DOHH2 (cell line): Measurements from ENCODE around the gene PRADC1.

Experiments used
- H3F3A ChIP-seq: fragments of 200-600 bp; sonication (generic), shearing (Covaris generic); 2 replicates; pipeline ENCODE4 v1.6.0; 2016; ENCODE audit warnings: antibody characterized with exemption, mild to moderate bottlenecking; ENCODE audit not compliant: control insufficient read depth, insufficient read depth
- H3K27ac ChIP-seq: fragments of 200-600 bp; sonication (generic); 2 replicates; pipeline ENCODE4 v1.5.1; 2014; ENCODE audit warnings: low read depth, mild to moderate bottlenecking, low read length, moderate library complexity
- H3K27me3 ChIP-seq: fragments of 200-600 bp; sonication (generic); 2 replicates; pipeline ENCODE4 v1.6.1; 2014; ENCODE audit warnings: mild to moderate bottlenecking, low read length, mixed read lengths; ENCODE audit not compliant: control insufficient read depth
- H3K36me3 ChIP-seq: fragments of 200-600 bp; sonication (generic); 2 replicates; pipeline ENCODE4 v1.6.1; 2014; ENCODE audit warnings: mild to moderate bottlenecking, low read length, moderate library complexity, mixed read lengths; ENCODE audit not compliant: control insufficient read depth
- H3K4me1 ChIP-seq: fragments of 200-600 bp; sonication (generic); 2 replicates; pipeline ENCODE4 v1.6.1; 2014; ENCODE audit warnings: mild to moderate bottlenecking, low read length, mixed read lengths; ENCODE audit not compliant: control insufficient read depth
- H3K4me2 ChIP-seq: fragments of 200-600 bp; sonication (generic); 2 replicates; pipeline ENCODE4 v1.6.0; 2014; ENCODE audit warnings: mild to moderate bottlenecking, low read length, moderate library complexity
- H3K4me3 ChIP-seq: fragments of 200-600 bp; sonication (generic); 2 replicates; pipeline ENCODE4 v1.5.1; 2014; ENCODE audit warnings: mild to moderate bottlenecking, low read length, mixed read lengths
- H3K79me2 ChIP-seq: fragments of 200-600 bp; sonication (generic); 2 replicates; pipeline ENCODE4 v1.6.1; 2014; ENCODE audit warnings: mild to moderate bottlenecking, low read length, mixed read lengths; ENCODE audit not compliant: control insufficient read depth
- H3K9me2 ChIP-seq: fragments of 200-600 bp; sonication (generic); replicated peaks from 2 replicates; pipeline ENCODE4 v1.6.1; 2014; ENCODE audit warnings: mild to moderate bottlenecking, low read length, mixed read lengths; ENCODE audit not compliant: control insufficient read depth
- H3K9me3 ChIP-seq: fragments of 200-600 bp; sonication (generic); 2 replicates; pipeline ENCODE4 v1.6.1; 2014; ENCODE audit warnings: antibody characterized with exemption, low read length, mixed read lengths; ENCODE audit not compliant: control insufficient read depth, insufficient read depth
- H4K20me1 ChIP-seq: fragments of 200-600 bp; sonication (generic); 2 replicates; pipeline ENCODE4 v1.6.0; 2014; ENCODE audit warnings: low read depth, mild to moderate bottlenecking, antibody characterized with exemption, low read length, moderate library complexity; ENCODE audit not compliant: control insufficient read depth, insufficient read depth
- EZH2phosphoT487 ChIP-seq: fragments of 200-600 bp; sonication (generic); IDR thresholded peaks from 2 replicates; pipeline ENCODE4 v1.6.1; 2017; ENCODE audit warnings: borderline replicate concordance, mild to moderate bottlenecking, antibody characterized with exemption, low read length, moderate library complexity, mixed read lengths
- TF ChIP-seq, protein P1 (sequence below): fragments of 200-600 bp; sonication (generic); IDR thresholded peaks from one replicate; pipeline ENCODE4 v1.5.1; 2014; ENCODE audit warnings: antibody characterized with exemption, mild to moderate bottlenecking, low read depth, low read length; ENCODE audit not compliant: poor library complexity, severe bottlenecking

The PRADC1 gene

DNA sequence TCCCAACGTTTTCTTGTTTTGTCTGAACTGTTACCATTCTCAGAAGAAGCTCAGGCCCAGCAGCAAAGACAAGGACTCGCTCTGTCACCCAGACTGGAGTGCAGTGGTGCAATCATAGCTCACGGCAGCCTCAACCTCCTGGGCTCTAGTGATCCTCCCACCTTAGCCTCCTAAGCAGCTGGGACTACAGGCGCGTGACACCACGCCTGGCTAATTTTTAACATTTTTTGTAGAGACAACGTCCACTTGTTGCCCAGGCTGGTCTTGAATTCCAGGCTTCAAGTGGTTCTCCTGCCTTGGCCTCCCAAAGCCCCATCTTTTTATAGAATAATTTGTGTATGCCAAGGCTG, 21.0 kb downstream of the PRADC1 start:
- Histone ChIP-seq H3K79me2 (peaks cover 29% of the 10 kb centered on the region), H3K4me1 (peaks cover 32% of the 10 kb centered on the region), H3K4me2 (no peak overlapping the region), H3K27me3 (no peaks in the 10 kb centered on the region), H3K9me2 (no peaks in the 10 kb centered on the region), H3F3A (peaks cover 3% of the 10 kb centered on the region; the same call in 1 of the 2 replicates), H3K4me3 (no peak overlapping the region), H3K9me3 (no peaks in the 10 kb centered on the region), H4K20me1 (no peaks in the 10 kb centered on the region), H3K36me3 (no peaks in the 10 kb centered on the region), H3K27ac (no peak overlapping the region)
- TF ChIP-seq, protein P1, sequence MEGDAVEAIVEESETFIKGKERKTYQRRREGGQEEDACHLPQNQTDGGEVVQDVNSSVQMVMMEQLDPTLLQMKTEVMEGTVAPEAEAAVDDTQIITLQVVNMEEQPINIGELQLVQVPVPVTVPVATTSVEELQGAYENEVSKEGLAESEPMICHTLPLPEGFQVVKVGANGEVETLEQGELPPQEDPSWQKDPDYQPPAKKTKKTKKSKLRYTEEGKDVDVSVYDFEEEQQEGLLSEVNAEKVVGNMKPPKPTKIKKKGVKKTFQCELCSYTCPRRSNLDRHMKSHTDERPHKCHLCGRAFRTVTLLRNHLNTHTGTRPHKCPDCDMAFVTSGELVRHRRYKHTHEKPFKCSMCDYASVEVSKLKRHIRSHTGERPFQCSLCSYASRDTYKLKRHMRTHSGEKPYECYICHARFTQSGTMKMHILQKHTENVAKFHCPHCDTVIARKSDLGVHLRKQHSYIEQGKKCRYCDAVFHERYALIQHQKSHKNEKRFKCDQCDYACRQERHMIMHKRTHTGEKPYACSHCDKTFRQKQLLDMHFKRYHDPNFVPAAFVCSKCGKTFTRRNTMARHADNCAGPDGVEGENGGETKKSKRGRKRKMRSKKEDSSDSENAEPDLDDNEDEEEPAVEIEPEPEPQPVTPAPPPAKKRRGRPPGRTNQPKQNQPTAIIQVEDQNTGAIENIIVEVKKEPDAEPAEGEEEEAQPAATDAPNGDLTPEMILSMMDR, result no peak

DNA sequence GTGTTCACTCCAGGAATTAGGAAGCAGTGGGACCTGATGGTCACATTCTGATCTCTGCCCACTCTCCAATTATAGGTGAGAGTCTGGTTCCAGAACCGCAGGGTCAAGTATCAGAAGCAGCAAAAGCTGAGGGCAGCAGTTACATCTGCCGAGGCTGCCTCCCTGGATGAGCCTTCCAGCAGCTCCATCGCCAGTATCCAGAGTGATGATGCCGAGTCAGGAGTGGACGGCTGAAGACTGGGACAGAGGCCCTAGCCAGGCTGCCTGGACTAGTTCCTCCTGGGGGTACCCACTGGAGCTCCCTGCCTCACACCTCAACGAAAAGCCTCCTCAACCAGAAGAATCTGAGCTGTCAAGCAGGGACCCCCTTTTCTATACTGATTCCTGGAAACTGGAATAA, 22.3 kb downstream of the PRADC1 start:
- Histone ChIP-seq H4K20me1 (no peaks in the 10 kb centered on the region), H3K27me3 (no peaks in the 10 kb centered on the region), H3K36me3 (no peaks in the 10 kb centered on the region), H3K9me2 (no peaks in the 10 kb centered on the region), H3F3A (peaks cover 3% of the 10 kb centered on the region; the same call in 1 of the 2 replicates), H3K4me1 (peaks cover 31% of the 10 kb centered on the region), H3K27ac (no peak overlapping the region), H3K79me2 (peaks cover 16% of the 10 kb centered on the region), H3K4me3 (no peak overlapping the region), H3K4me2 (no peak overlapping the region), H3K9me3 (no peaks in the 10 kb centered on the region)
- no peak for TF ChIP-seq EZH2phosphoT487
- TF ChIP-seq, protein P1, result no peak

DNA sequence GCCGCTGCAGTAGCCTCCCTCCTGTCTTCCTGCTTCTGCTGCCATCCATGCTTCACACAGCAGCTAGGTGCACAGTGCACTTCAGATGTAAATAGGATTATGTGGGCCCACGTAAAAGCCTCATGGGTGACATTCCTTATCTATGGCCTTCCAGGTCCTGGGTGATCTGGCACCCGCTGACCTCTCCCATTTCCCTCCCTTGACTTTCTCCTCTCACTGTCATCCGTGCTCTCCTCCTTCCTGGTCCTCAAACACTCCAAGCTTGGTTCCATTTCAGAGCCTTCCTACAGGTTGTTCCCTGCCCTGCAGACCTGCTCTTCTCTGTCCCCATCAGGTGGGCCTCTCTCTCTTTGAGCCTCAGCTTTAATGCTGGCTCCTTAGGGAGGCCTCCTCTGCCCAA, 23.0 kb downstream of the PRADC1 start:
- Histone ChIP-seq H3K27me3 (no peaks in the 10 kb centered on the region), H3K79me2 (peaks cover 9% of the 10 kb centered on the region), H3K4me2 (no peak overlapping the region), H3F3A (peaks cover 3% of the 10 kb centered on the region; the same call in 1 of the 2 replicates), H4K20me1 (no peaks in the 10 kb centered on the region), H3K9me2 (no peaks in the 10 kb centered on the region), H3K4me1 (peaks cover 24% of the 10 kb centered on the region), H3K4me3 (no peak overlapping the region), H3K27ac (no peak overlapping the region), H3K9me3 (no peaks in the 10 kb centered on the region), H3K36me3 (no peaks in the 10 kb centered on the region)
- TF ChIP-seq, protein P1, result no peak
- no peak for TF ChIP-seq EZH2phosphoT487

DNA sequence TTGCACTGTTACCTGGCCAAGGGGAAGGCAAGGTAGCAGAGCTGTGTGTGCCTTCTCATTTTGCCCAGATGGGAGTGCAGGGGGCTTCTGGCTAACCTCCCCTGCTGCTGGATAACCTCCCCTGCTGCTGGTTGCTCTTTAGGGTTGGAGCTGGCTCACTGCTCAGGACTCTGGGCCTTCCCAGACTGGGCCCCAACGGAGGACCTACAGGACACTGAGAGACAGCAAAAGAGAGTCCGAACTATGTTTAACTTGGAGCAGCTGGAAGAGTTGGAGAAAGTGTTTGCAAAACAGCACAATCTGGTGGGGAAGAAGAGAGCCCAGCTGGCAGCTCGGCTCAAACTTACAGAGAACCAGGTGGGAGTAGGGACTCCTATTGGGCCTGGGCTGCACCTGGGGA, 24.8 kb downstream of the PRADC1 start:
- H3K27ac ChIP-seq, result no peak overlapping the region
- H3K4me3 ChIP-seq, result no peak overlapping the region
- no peaks in the 10 kb centered on the region for H3K79me2 ChIP-seq

More for the DNA sequence above, 24.8 kb downstream of the PRADC1 start:
- Histone ChIP-seq H3K27me3 (no peaks in the 10 kb centered on the region), H3K4me2 (no peak overlapping the region), H4K20me1 (no peaks in the 10 kb centered on the region), H3K36me3 (no peaks in the 10 kb centered on the region), H3K4me1 (peaks cover 14% of the 10 kb centered on the region), H3F3A (peaks cover under 1% of the 10 kb centered on the region; the same call in 1 of the 2 replicates), H3K9me3 (no peaks in the 10 kb centered on the region), H3K9me2 (no peaks in the 10 kb centered on the region)
- TF ChIP-seq EZH2phosphoT487, result no peak
- TF ChIP-seq, protein P1, result no peak
